K562 (cell line): ENCODE results near the gene EXOSC1. TPM values are rescaled to one million over a fixed set of nuclear protein-coding genes. Genes with fewer than 3 reads are reported as not detected.
A peak's percentile ranks its signal among the peaks of the same experiment; 100 is the strongest.

Experiments
- ATAC-seq: fragments of 200-7000 bp; cut with Tn5 transposase; 3 replicates; pipeline ENCODE4 v1.9.1; 2020; ENCODE audit warnings: moderate library complexity
- BruUV-seq: library from RNA; stranded (reverse); fragments of 400-500 nt; replicated peaks from 2 replicates; lab custom pipeline; 2021; lab: Mats Ljungman, UMichigan
- CTCF ChIA-PET: fragments of 300-600 bp; formaldehyde crosslinking; extraction: SDS; loops from one replicate; lab custom pipeline; 2021; ENCODE audit warnings: low intra/inter-chr PET ratio; lab: Yijun Ruan, JAX
- POLR2A ChIA-PET: fragments of 300-600, 350-650 bp; sonication (Branson Sonifier 250); formaldehyde crosslinking; extraction: SDS; loops from one replicate; lab custom pipeline; 2021; ENCODE audit warnings: antibody characterized with exemption, inconsistent platforms; lab: Yijun Ruan, JAX
- DNase-seq, 4 experiments: peaks; one replicate each; pipeline versions ENCODE4 v3.0.0 to v3.0.0-alpha.2; 2011 to 2018; ENCODE audit warnings: low spot score in 3 of 4, mixed read lengths in 3 of 4; ENCODE audit errors: extremely low read depth in 1 of 4
- FAIRE-seq: peaks from 2 replicates; lab custom pipeline; 2011; peaks lifted over from hg19 to GRCh38; lab: Jason Lieb, UNC
- H2AFZ ChIP-seq: 2 replicates; pipeline ENCODE4 v1.6.0; 2011; ENCODE audit warnings: low read depth, low read length, control low read depth, inconsistent platforms
- H3K27ac ChIP-seq: fragments of 200-600 bp; 3 replicates; pipeline ENCODE4 v1.8.0; 2011; ENCODE audit warnings: low read depth, mild to moderate bottlenecking, control low read depth, inconsistent platforms, low read length, moderate library complexity, mixed read lengths; ENCODE audit errors: extremely low read depth
- H3K27me3 ChIP-seq, 2 experiments: fragments of 300-600 bp in 1 of 2; 2 replicates in 1 of 2; 3 replicates in 1 of 2; pipeline versions ENCODE4 v1.6.0 to v1.8.0; 2011; ENCODE audit warnings: inconsistent platforms in 2 of 2, low read length in 2 of 2, mild to moderate bottlenecking in 1 of 2, mixed read lengths in 1 of 2, moderate library complexity in 1 of 2; ENCODE audit not compliant: control insufficient read depth in 2 of 2, insufficient read depth in 2 of 2
- H3K36me3 ChIP-seq: fragments of 300-600 bp; 3 replicates; pipeline ENCODE4 v1.8.0; 2011; ENCODE audit warnings: mild to moderate bottlenecking, low read length, inconsistent platforms; ENCODE audit not compliant: control insufficient read depth, insufficient read depth
- H3K4me1 ChIP-seq, 2 experiments: fragments of 200-600 bp in 1 of 2; replicated peaks in 1 of 2; 2 replicates in 1 of 2; 3 replicates in 1 of 2; pipeline versions ENCODE4 v1.5.1 to v1.8.0; 2011; ENCODE audit warnings: inconsistent platforms in 2 of 2, low read length in 2 of 2, mild to moderate bottlenecking in 1 of 2, mixed read lengths in 1 of 2, moderate library complexity in 1 of 2; ENCODE audit not compliant: control insufficient read depth in 2 of 2, insufficient read depth in 2 of 2
- H3K4me2 ChIP-seq: 2 replicates; pipeline ENCODE4 v1.6.1; 2011; ENCODE audit warnings: low read length, control low read depth, inconsistent platforms, mixed read lengths; ENCODE audit not compliant: insufficient read depth
- H3K4me3 ChIP-seq: fragments of 200-600 bp; sonication (generic), shearing (Covaris generic); 2 replicates; pipeline ENCODE4 v1.5.1; 2016; ENCODE audit warnings: control low read depth, inconsistent platforms
- H3K79me2 ChIP-seq: fragments of 200-600 bp; 3 replicates; pipeline ENCODE4 v1.8.0; 2011; ENCODE audit warnings: low read length, inconsistent platforms; ENCODE audit not compliant: control insufficient read depth, insufficient read depth
- H3K9ac ChIP-seq, 2 experiments: 2 replicates each; pipeline versions ENCODE4 v1.6.0 to v1.6.1; 2011; ENCODE audit warnings: low read depth in 2 of 2, low read length in 2 of 2, control low read depth in 1 of 2, inconsistent platforms in 1 of 2, mild to moderate bottlenecking in 1 of 2, mixed read lengths in 1 of 2; ENCODE audit not compliant: insufficient read depth in 1 of 2
- H3K9me1 ChIP-seq: one replicate; pipeline ENCODE4 v1.6.0; 2011; ENCODE audit warnings: inconsistent platforms, mild to moderate bottlenecking, low read length, moderate library complexity; ENCODE audit not compliant: control insufficient read depth, insufficient read depth
- H3K9me3 ChIP-seq: replicated peaks from 2 replicates; pipeline ENCODE4 v1.5.1; 2011; ENCODE audit warnings: low read depth, low read length, inconsistent platforms; ENCODE audit not compliant: control insufficient read depth, insufficient read depth
- H4K20me1 ChIP-seq: replicated peaks from 2 replicates; pipeline ENCODE4 v1.6.1; 2011; ENCODE audit warnings: low read length, inconsistent platforms, mixed read lengths; ENCODE audit not compliant: control insufficient read depth, insufficient read depth
- ELF1 ChIP-seq: fragments of 200-800 bp; sonication (Bioruptor generic); IDR thresholded peaks from 2 replicates; pipeline ENCODE4 v1.6.1; 2016; ENCODE audit warnings: missing genetic modification characterization, missing compliant biosample characterization
- HMGN3 ChIP-seq: IDR thresholded peaks from 2 replicates; pipeline ENCODE4 v1.6.1; 2011; ENCODE audit warnings: borderline replicate concordance, low read depth, mild to moderate bottlenecking, mixed read lengths, low read length; ENCODE audit not compliant: insufficient read length; ENCODE audit errors: extremely low read depth
- SIN3A ChIP-seq, 2 experiments: fragments of 150-350 bp in 1 of 2; IDR thresholded peaks; 2 replicates each; pipeline ENCODE4 v1.6.1; 2011 to 2016; ENCODE audit warnings: borderline replicate concordance in 2 of 2, low read depth in 2 of 2, low read length in 2 of 2, mild to moderate bottlenecking in 2 of 2, moderate library complexity in 2 of 2; ENCODE audit not compliant: control insufficient read depth in 1 of 2
- ZNF407 ChIP-seq: fragments of 450-650 bp; IDR thresholded peaks from 2 replicates; pipeline ENCODE4 v1.6.1; 2016; ENCODE audit warnings: low read depth
- ZNF695 ChIP-seq: fragments of 450-650 bp; formaldehyde crosslinking; IDR thresholded peaks from 2 replicates; pipeline ENCODE4 v1.4.0; 2020; ENCODE audit warnings: mild to moderate bottlenecking, moderate library complexity
- WGBS: fragments of 100-300 bp; shearing (Covaris generic); methylation state at CpG from one replicate; pipeline ENCODE4 v1.1.6; 2016; ENCODE audit warnings: low coverage, mixed read lengths; ENCODE audit not compliant: insufficient coverage; ENCODE audit errors: missing lambda C conversion rate; 5-methylcytosine and 5-hydroxymethylcytosine counted together
- in situ Hi-C: fragments of 300-500 bp; cut with MboI; formaldehyde crosslinking; loops from 4 replicates; pipeline ENCODE4 v1.15.0; 2018; ENCODE audit warnings: inconsistent platforms, mixed read lengths
- intact Hi-C: fragments of 100-400 bp; cut with micrococcal nuclease; formaldehyde crosslinking; loops from 2 replicates; pipeline ENCODE4 v1.14.2; 2022
- polyA plus RNA-seq, 8 experiments: library from polyadenylated mRNA; depleted of rRNA in 4 of 8; stranded (reverse) in 5 of 8; unstranded in 3 of 8; fragments of >200 nt; fragmentation: Nextera tagmentation in 2 of 8; fragmentation: Illumina TruSeq in 1 of 8; extraction: Ambion mirVana in 2 of 8; extraction: Trizol in 1 of 8; gene quantifications; 2 replicates each; pipeline versions ENCODE4 v1.2.1 to v1.2.3, GENCODE V29; 2011 to 2014; ENCODE audit warnings: inconsistent platforms in 1 of 8, missing spikeins in 1 of 8
- total RNA-seq, 7 experiments: library from RNA; depleted of rRNA in 6 of 7; stranded (reverse); fragments of >200 nt in 6 of 7; fragmentation: Illumina TruSeq in 2 of 7; extraction: Trizol in 2 of 7; gene quantifications; 2 replicates each; pipeline versions ENCODE4 v1.2.1 to v1.2.3, GENCODE V29; 2011 to 2021; ENCODE audit warnings: low replicate concordance in 1 of 7

Gene EXOSC1
- total and polyA plus RNA-seq, 9 of the 15 experiments (the other 6 are each of a cell fraction or from before 2014, with no cell fraction given), result 44.3 to 117 (median 67.0) TPM

DNA sequence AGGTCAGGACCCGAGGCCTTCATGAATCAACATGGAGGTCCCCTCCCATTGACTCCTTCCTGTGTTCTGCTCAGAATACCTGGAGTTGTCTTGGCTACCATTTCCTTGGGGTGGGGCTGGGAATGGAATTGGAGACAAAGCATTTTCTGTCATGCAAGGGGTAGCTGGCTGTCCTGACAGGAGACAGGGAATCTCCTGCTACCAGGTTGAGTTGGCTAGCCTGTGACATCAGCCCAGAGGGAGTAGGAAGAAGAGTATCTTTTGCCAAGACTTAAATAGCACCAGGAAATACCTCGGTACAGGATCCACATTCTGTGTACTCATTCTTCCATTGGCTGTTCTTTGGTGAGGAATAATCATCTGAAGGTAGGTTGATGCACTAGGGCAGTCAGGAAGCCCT lies 5.0 kb upstream of the EXOSC1 start (continued):
- TF ChIP-seq ZNF407, result no peak

- H3K4me3 ChIP-seq, result peak overlapping the region; percentile 94
- H3K79me2 ChIP-seq, result peaks cover 41% of the 10 kb centered on the region
- H4K20me1 ChIP-seq, result no peaks in the 10 kb centered on the region
- peak overlapping the region; percentile 87 for H2AFZ ChIP-seq
- peak overlapping the region; percentile 97 for H3K4me2 ChIP-seq
- DNase-seq (no peak), ATAC-seq (peak; percentile 7), FAIRE-seq (peak; percentile 78)
- peaks cover 29% of the 10 kb centered on the region; the same call in 2 of the 3 replicates for H3K36me3 ChIP-seq
- H3K27me3 ChIP-seq, result no peaks in the 10 kb centered on the region
- peaks cover 9 to 10% of the 10 kb centered on the region in 2 experiments; a peak in 3 of 5 replicates for H3K4me1 ChIP-seq
- peak overlapping the region; percentile 79 to 90 for H3K9ac ChIP-seq
- in situ Hi-C loops, result no loop called here
- POLR2A ChIA-PET, result interaction anchor here (0.9 to 1.7 kb wide), 2 partner anchors 9 to 17 kb away, joined by 3 to 4 read pairs; no protein-coding TSS in a partner anchor
- WGBS, result 1% methylated on average over 13 of the region's 13 CpGs
- no peaks in the 10 kb centered on the region for H3K9me1 ChIP-seq
- TF ChIP-seq ELF1 (tag) (0 out of 2 replicates have a peak, but pooled peaks have one; percentile 7), HMGN3 (no peak), ZNF695 (CRISPR knock-in tag) (no peak), SIN3A (IDR thresholded peaks at IDR 0.05; ENCODE audit: borderline replicate concordance in 2 of 2, control insufficient read depth in 1 of 2, low read depth in 2 of 2, low read length in 2 of 2) (0 out of 4 replicates have a peak, but pooled peaks of 1 of the 2 experiments have one; percentile 27)
- CTCF ChIA-PET, result interaction anchor here (1.3 kb wide), 1 partner anchor 38 kb away, joined by 5 read pairs; no protein-coding TSS in a partner anchor
- H3K27ac ChIP-seq, result peak overlapping the region; percentile 56
- H3K9me3 ChIP-seq, result no peaks in the 10 kb centered on the region
- TSS peak; percentile 70 for BruUV-seq
- intact Hi-C loops, result no loop called here
These were observed 467 bp downstream of the EXOSC1 start for GRCh38 chr10:97445357-97445721.
